Measurements from ENCODE around the gene CRABP1.
A peak's percentile ranks its signal among the peaks of the same experiment; 100 is the strongest.

Gene CRABP1
- total RNA-seq = 0 to 0.13 (median 0) reads per million in 18 experiments

GRCh38 chr15:78340231-78341056 is at the start of gene CRABP1:
TSS of gene CRABP1 (plus strand) at chr15:78340353. CDS start at chr15:78340429, 76 bp downstream.
- DNase-seq = no peak

- DNase-seq = no peak
Observed at GRCh38 chr15:78291052-78291451, 49.1 kb upstream of the CRABP1 start.

- DNase-seq = no peak
Observed at GRCh38 chr15:78291698-78292097, 48.5 kb upstream of the CRABP1 start.

- DNase-seq = no peak
Observed at GRCh38 chr15:78292219-78292618, 47.9 kb upstream of the CRABP1 start.

- DNase-seq = peak; percentile 97
Observed at GRCh38 chr15:78299101-78299930, 40.8 kb upstream of the CRABP1 start, which contains the start of gene SKIC8. TSS of gene SKIC8 (minus strand) at chr15:78299609. CDS start at chr15:78295686, 3,923 bp downstream.

GRCh38 chr15:78301326-78301725 is 38.8 kb upstream of the CRABP1 start:
- DNase-seq = peak; percentile 42 to 51

GRCh38 chr15:78301828-78302227 is 38.3 kb upstream of the CRABP1 start:
- DNase-seq = peak; percentile 85 to 91

- peak; percentile 57 to 77 for DNase-seq
Observed at GRCh38 chr15:78302579-78303312, 37.4 kb upstream of the CRABP1 start.

GRCh38 chr15:78304216-78305066 is 35.7 kb upstream of the CRABP1 start:
- no peak for DNase-seq

- DNase-seq = no peak
Observed at GRCh38 chr15:78306176-78306774, 33.9 kb upstream of the CRABP1 start.

GRCh38 chr15:78307976-78308375 is 32.2 kb upstream of the CRABP1 start:
- DNase-seq = peak; percentile 26 to 42

GRCh38 chr15:78308422-78309032 is 31.6 kb upstream of the CRABP1 start:
- DNase-seq = peak; percentile 61 to 62

GRCh38 chr15:78311292-78311691 is 28.9 kb upstream of the CRABP1 start:
- DNase-seq = no peak

GRCh38 chr15:78312536-78312935 is 27.6 kb upstream of the CRABP1 start:
- no peak for DNase-seq

GRCh38 chr15:78312957-78313356 is 27.2 kb upstream of the CRABP1 start:
- no peak for DNase-seq

GRCh38 chr15:78313383-78313782 is 26.8 kb upstream of the CRABP1 start:
- no peak for DNase-seq

- DNase-seq = no peak
Observed at GRCh38 chr15:78314181-78314581, 26.0 kb upstream of the CRABP1 start.

GRCh38 chr15:78315686-78316282 is 24.4 kb upstream of the CRABP1 start:
- no peak for DNase-seq

GRCh38 chr15:78316283-78317083 is 23.7 kb upstream of the CRABP1 start:
- no peak for DNase-seq
